H1 (cell line): ENCODE data around the gene ELOVL1. TPM values are rescaled to one million over a fixed set of nuclear protein-coding genes. Genes with fewer than 3 reads are reported as not detected.

ENCODE experiments used
- BCL11A ChIP-seq, 2 experiments: IDR thresholded peaks; one replicate each; pipeline ENCODE4 v1.6.1; 2011; ENCODE audit warnings: low read depth in 2 of 2, low read length in 2 of 2, mild to moderate bottlenecking in 2 of 2
- POLR2A ChIP-seq, 2 experiments: IDR thresholded peaks; 1 replicate in 1 of 2; 2 replicates in 1 of 2; pipeline ENCODE4 v1.6.1; 2011; ENCODE audit warnings: low read depth in 2 of 2, low read length in 2 of 2, mild to moderate bottlenecking in 2 of 2; ENCODE audit errors: control extremely low read depth in 1 of 2
- RBBP5 ChIP-seq: IDR thresholded peaks from 2 replicates; pipeline ENCODE4 v1.7.1; 2012; ENCODE audit warnings: low read depth, mild to moderate bottlenecking, inconsistent platforms, low read length, moderate library complexity, borderline replicate concordance
- SIN3A ChIP-seq, 2 experiments: IDR thresholded peaks in 1 of 2; conservative IDR thresholded peaks in 1 of 2; 2 replicates each; pipeline ENCODE4 v1.6.1; 2011 to 2012; ENCODE audit warnings: low read length in 2 of 2, improper control_type of control experiment in 1 of 2, low read depth in 1 of 2, mild to moderate bottlenecking in 1 of 2
- polyA plus RNA-seq, 7 experiments: library from polyadenylated mRNA; depleted of rRNA in 3 of 7; stranded (reverse) in 5 of 7; unstranded in 2 of 7; fragments of >200 nt in 5 of 7; fragments of 200-250 nt in 2 of 7; gene quantifications; 1 replicate in 5 of 7; 2 replicates in 1 of 7; 4 replicates in 1 of 7; pipeline versions ENCODE4 v1.2.1 to v1.2.3, GENCODE V29; 2011 to 2013; ENCODE audit warnings: missing spikeins in 2 of 7, mixed read lengths in 2 of 7
- total RNA-seq: library from RNA; stranded (reverse); fragmentation: NEBNext Ultra II Directional; extraction: Animal tissue kit (Norgen Biotek cat#: 25700); gene quantifications from 2 replicates; pipeline ENCODE4 v1.2.1, GENCODE V29; 2021

Gene ELOVL1
- total and polyA plus RNA-seq, 2 of the 8 experiments (the other 6 are each of a cell fraction or from before 2014, with no cell fraction given), result 28.5 to 68.1 TPM

DNA sequence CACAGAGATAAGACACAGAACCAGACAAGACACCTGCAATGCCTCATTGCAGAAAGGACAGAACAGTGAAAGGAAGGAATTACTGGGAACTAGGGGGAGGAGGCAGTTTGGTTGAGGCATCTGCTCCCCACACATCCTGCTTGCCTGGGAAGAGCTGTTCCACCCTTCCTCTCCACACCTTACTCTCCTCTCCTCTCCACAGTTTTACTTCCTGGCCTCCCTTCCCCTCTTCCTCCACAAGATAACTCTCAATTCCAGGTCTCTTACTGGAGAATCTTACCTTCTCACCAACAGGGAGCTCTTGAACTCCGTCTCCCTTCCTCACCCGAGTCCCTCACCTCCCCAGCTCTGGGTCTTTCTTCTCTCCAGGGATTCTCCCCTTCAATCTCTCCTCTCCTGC is 2.1 kb downstream of the ELOVL1 start (continued):
- TF ChIP-seq POLR2A (IDR thresholded peaks at IDR 0.05; ENCODE audit: control extremely low read depth in 1 of 2, low read depth in 2 of 2, low read length in 2 of 2) (no peak), RBBP5 (no peak), SIN3A (conservative IDR thresholded peaks at IDR 0.05 in 1 of 2, IDR thresholded peaks at IDR 0.05 in 1 of 2; ENCODE audit: low read depth in 1 of 2, low read length in 2 of 2) (no peak), BCL11A (IDR thresholded peaks at IDR 0.05; ENCODE audit: low read depth in 2 of 2, low read length in 2 of 2) (no peak)
